ENCODE data around the gene GNG13.

DNA sequence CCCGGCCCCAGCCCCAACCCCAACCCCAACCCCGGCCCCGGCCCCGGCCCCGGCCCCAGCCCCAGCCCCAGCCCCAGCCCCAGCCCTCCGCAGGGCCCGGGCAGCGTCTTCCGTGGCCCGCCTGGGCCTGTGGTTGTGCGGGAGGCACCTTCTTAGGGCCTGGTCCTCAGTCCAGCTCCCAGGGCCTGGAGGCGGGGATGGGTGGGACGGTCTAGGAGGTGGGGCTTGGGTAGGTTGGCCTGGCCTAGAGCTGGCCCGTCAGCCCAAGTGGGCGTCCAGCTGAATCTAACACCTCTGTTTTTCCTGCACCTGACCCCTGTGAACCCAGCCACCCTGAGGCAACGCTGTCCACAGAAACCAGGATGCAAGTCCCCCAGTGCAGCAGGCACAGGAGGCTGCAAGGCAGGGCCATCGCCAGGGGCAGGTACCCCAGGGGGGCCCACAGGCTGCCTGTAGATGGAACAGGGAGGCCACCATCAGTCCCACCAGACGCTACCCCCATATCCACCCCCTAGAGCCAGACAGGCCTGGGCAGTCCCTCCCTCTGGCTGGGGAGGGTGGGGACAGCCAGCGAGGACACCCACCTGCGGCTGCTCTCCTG, 31.2 kb downstream of the GNG13 start:
- TF ChIP-seq, protein P1, sequence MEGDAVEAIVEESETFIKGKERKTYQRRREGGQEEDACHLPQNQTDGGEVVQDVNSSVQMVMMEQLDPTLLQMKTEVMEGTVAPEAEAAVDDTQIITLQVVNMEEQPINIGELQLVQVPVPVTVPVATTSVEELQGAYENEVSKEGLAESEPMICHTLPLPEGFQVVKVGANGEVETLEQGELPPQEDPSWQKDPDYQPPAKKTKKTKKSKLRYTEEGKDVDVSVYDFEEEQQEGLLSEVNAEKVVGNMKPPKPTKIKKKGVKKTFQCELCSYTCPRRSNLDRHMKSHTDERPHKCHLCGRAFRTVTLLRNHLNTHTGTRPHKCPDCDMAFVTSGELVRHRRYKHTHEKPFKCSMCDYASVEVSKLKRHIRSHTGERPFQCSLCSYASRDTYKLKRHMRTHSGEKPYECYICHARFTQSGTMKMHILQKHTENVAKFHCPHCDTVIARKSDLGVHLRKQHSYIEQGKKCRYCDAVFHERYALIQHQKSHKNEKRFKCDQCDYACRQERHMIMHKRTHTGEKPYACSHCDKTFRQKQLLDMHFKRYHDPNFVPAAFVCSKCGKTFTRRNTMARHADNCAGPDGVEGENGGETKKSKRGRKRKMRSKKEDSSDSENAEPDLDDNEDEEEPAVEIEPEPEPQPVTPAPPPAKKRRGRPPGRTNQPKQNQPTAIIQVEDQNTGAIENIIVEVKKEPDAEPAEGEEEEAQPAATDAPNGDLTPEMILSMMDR (IDR thresholded peaks at IDR 0.05), result no peak
- TF ChIP-seq POLR2A (IDR thresholded peaks at IDR 0.05), result no peak

Measured in heart left ventricle (tissue), 13 donors.